ENCODE measurements around the gene PRAME.
A peak's percentile ranks its signal among the peaks of the same experiment; 100 is the strongest.

The PRAME gene

DNA sequence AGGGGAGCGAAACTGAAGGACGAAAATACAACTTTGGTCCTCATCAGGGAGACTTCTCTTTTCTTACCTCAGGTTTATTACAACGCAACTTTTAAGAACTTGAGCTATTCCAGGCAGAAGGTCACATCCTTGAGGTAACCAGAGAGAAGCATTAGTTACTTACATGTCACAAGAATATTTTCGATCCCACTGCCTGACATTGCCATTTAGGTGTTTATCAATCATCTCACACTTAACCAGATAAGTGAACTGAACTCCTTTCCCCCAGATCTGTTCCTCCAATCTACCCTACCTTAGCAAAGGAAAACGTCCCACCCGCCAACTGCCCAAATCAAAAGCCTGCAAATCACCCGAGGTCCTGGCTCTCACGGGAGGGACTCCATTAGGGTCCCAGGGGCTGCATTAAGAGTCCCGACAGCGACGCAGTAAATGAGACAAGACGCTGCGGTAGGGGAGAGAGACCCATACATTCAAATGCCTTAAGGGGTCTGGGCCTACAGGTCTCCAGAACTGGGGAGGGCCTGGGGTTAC lies 51.3 kb downstream of the PRAME start:
- H3K27me3 ChIP-seq = peaks cover 10% of the 10 kb centered on the region
- DNase-seq = no peak
- no peaks in the 10 kb centered on the region for H3K9me3 ChIP-seq
- peak overlapping the region; percentile 84 for H3K4me3 ChIP-seq (ENCODE audit: low read depth, low read length)
- peaks cover 4% of the 10 kb centered on the region; the same call in 1 of the 2 replicates for H3K4me1 ChIP-seq
- no peaks in the 10 kb centered on the region for H3K36me3 ChIP-seq
- TF ChIP-seq, protein P1, sequence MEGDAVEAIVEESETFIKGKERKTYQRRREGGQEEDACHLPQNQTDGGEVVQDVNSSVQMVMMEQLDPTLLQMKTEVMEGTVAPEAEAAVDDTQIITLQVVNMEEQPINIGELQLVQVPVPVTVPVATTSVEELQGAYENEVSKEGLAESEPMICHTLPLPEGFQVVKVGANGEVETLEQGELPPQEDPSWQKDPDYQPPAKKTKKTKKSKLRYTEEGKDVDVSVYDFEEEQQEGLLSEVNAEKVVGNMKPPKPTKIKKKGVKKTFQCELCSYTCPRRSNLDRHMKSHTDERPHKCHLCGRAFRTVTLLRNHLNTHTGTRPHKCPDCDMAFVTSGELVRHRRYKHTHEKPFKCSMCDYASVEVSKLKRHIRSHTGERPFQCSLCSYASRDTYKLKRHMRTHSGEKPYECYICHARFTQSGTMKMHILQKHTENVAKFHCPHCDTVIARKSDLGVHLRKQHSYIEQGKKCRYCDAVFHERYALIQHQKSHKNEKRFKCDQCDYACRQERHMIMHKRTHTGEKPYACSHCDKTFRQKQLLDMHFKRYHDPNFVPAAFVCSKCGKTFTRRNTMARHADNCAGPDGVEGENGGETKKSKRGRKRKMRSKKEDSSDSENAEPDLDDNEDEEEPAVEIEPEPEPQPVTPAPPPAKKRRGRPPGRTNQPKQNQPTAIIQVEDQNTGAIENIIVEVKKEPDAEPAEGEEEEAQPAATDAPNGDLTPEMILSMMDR (IDR thresholded peaks at IDR 0.05; ENCODE audit: low read depth, low read length) = no peak

DNA sequence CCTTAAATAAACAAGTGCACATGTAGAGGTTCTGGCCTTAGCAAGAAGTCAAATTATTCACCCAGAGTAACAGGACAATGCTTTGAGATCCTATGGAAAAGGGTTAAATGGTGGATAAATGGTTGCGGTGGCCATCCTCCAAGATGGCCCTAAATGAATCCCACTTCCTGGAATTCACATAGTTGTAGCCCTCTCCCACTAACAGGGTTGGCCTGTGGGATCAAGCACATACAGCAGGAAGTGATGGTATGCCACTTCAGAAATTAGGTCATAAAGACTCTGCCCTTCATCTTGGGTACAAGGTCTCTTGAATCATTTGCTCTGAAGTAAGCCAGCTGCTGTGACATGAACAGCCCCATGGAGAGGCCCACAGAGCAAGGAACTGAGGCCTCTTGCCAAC lies 52.3 kb downstream of the PRAME start:
- DNase-seq = no peak
- Histone ChIP-seq H3K27me3 (no peaks in the 10 kb centered on the region; the same call in 1 of the 2 replicates), H3K4me1 (peaks cover 4% of the 10 kb centered on the region; the same call in 1 of the 2 replicates), H3K9me3 (no peaks in the 10 kb centered on the region), H3K4me3 (ENCODE audit: low read depth, low read length) (no peak overlapping the region), H3K36me3 (no peaks in the 10 kb centered on the region)
- TF ChIP-seq, protein P1 (IDR thresholded peaks at IDR 0.05; ENCODE audit: low read depth, low read length) = no peak

DNA sequence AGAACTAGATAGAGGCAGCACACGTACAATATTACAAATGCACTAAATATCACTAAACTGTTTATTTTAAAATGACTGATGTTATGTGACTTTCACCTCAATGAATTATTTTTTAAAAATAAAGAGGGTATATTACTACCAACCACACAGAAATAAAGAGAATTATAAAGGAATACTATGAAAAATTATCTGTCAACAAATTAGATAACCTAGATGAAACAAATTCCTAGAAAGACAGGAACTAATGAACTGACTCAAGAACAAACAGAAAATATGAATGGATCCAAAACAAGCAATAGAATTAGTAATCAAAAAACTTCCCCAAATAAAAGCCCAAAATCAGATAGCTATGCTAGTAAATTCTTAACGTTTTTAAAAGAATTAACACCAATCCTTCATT lies 60.8 kb downstream of the PRAME start:
- H3K27me3 ChIP-seq = no peaks in the 10 kb centered on the region
- H3K36me3 ChIP-seq = no peaks in the 10 kb centered on the region
- H3K4me3 ChIP-seq (ENCODE audit: low read depth, low read length) = no peak overlapping the region
- no peaks in the 10 kb centered on the region for H3K9me3 ChIP-seq
- TF ChIP-seq, protein P1 (IDR thresholded peaks at IDR 0.05; ENCODE audit: low read depth, low read length) = no peak
- no peaks in the 10 kb centered on the region for H3K4me1 ChIP-seq
- DNase-seq = no peak
